ENCODE data around the gene SPATA1. TPM values are rescaled to one million over a fixed set of nuclear protein-coding genes. Genes with fewer than 3 reads are reported as not detected.
A peak's percentile ranks its signal among the peaks of the same experiment; 100 is the strongest.

The SPATA1 gene
- total and polyA plus RNA-seq, 9 of the 15 experiments (the other 6 are each of a cell fraction or from before 2014, with no cell fraction given) = 0.79 to 2.9 (median 1.5) TPM

DNA sequence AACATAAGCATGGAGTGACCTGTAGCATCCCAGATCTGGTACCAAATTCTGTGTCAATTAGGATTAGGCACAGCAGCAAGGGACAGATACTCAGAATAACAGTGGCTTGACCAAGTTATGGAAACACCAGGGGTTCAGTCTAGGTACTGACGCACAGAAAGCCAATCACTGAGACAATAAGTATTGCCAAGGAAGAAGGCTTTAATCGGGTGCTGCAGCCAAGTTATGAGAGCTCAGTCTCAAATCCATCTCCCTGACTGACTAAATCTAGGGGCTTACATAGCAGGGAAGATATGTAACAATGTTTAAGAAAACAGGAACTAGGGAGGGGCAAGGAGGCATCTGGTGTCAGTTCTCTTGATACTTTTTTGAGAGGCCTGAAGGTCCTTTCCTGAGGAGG is 107.7 kb downstream of the SPATA1 start (continued):
- TF ChIP-seq, protein P1, sequence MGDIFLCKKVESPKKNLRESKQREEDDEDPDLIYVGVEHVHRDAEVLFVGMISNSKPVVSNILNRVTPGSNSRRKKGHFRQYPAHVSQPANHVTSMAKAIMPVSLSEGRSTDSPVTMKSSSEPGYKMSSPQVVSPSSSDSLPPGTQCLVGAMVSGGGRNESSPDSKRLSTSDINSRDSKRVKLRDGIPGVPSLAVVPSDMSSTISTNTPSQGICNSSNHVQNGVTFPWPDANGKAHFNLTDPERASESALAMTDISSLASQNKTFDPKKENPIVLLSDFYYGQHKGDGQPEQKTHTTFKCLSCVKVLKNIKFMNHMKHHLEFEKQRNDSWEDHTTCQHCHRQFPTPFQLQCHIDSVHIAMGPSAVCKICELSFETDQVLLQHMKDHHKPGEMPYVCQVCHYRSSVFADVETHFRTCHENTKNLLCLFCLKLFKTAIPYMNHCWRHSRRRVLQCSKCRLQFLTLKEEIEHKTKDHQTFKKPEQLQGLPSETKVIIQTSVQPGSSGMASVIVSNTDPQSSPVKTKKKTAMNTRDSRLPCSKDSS (IDR thresholded peaks at IDR 0.05; ENCODE audit: low read depth, partially characterized antibody) = peak; percentile 32
- peak in 1 of 2 experiments; percentile 93; a peak in 2 of 3 replicates for TF ChIP-seq CBX3 (IDR thresholded peaks at IDR 0.05; ENCODE audit: borderline replicate concordance in 1 of 2, low read length in 2 of 2)
- no peak for TF ChIP-seq SETDB1 (IDR thresholded peaks at IDR 0.05; ENCODE audit: low read length)
- no peak for TF ChIP-seq FOXP1 (CRISPR knock-in tag; IDR thresholded peaks at IDR 0.05)
- TF ChIP-seq DMBX1 (CRISPR knock-in tag; IDR thresholded peaks at IDR 0.05; ENCODE audit: borderline replicate concordance) = no peak
- TF ChIP-seq, protein P2, sequence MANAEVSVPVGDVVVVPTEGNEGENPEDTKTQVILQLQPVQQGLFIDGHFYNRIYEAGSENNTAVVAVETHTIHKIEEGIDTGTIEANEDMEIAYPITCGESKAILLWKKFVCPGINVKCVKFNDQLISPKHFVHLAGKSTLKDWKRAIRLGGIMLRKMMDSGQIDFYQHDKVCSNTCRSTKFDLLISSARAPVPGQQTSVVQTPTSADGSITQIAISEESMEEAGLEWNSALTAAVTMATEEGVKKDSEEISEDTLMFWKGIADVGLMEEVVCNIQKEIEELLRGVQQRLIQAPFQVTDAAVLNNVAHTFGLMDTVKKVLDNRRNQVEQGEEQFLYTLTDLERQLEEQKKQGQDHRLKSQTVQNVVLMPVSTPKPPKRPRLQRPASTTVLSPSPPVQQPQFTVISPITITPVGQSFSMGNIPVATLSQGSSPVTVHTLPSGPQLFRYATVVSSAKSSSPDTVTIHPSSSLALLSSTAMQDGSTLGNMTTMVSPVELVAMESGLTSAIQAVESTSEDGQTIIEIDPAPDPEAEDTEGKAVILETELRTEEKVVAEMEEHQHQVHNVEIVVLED (CRISPR knock-in tag; IDR thresholded peaks at IDR 0.05) = no peak
- TF ChIP-seq ZNF589 (CRISPR knock-in tag; IDR thresholded peaks at IDR 0.05; ENCODE audit: low read depth) = no peak
- no peak for TF ChIP-seq MBD2 (IDR thresholded peaks at IDR 0.05; ENCODE audit: borderline replicate concordance, low read depth)
- TF ChIP-seq, protein P3, sequence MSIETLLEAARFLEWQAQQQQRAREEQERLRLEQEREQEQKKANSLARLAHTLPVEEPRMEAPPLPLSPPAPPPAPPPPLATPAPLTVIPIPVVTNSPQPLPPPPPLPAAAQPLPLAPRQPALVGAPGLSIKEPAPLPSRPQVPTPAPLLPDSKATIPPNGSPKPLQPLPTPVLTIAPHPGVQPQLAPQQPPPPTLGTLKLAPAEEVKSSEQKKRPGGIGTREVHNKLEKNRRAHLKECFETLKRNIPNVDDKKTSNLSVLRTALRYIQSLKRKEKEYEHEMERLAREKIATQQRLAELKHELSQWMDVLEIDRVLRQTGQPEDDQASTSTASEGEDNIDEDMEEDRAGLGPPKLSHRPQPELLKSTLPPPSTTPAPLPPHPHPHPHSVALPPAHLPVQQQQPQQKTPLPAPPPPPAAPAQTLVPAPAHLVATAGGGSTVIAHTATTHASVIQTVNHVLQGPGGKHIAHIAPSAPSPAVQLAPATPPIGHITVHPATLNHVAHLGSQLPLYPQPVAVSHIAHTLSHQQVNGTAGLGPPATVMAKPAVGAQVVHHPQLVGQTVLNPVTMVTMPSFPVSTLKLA (conservative IDR thresholded peaks at IDR 0.05) = no peak
- no peak for TF ChIP-seq ZNF140 (CRISPR knock-in tag; IDR thresholded peaks at IDR 0.05)
- 0 out of 2 replicates have a peak, but pooled peaks have one; percentile 27 for TF ChIP-seq XRCC3 (IDR thresholded peaks at IDR 0.05)
- TF ChIP-seq, protein P4, sequence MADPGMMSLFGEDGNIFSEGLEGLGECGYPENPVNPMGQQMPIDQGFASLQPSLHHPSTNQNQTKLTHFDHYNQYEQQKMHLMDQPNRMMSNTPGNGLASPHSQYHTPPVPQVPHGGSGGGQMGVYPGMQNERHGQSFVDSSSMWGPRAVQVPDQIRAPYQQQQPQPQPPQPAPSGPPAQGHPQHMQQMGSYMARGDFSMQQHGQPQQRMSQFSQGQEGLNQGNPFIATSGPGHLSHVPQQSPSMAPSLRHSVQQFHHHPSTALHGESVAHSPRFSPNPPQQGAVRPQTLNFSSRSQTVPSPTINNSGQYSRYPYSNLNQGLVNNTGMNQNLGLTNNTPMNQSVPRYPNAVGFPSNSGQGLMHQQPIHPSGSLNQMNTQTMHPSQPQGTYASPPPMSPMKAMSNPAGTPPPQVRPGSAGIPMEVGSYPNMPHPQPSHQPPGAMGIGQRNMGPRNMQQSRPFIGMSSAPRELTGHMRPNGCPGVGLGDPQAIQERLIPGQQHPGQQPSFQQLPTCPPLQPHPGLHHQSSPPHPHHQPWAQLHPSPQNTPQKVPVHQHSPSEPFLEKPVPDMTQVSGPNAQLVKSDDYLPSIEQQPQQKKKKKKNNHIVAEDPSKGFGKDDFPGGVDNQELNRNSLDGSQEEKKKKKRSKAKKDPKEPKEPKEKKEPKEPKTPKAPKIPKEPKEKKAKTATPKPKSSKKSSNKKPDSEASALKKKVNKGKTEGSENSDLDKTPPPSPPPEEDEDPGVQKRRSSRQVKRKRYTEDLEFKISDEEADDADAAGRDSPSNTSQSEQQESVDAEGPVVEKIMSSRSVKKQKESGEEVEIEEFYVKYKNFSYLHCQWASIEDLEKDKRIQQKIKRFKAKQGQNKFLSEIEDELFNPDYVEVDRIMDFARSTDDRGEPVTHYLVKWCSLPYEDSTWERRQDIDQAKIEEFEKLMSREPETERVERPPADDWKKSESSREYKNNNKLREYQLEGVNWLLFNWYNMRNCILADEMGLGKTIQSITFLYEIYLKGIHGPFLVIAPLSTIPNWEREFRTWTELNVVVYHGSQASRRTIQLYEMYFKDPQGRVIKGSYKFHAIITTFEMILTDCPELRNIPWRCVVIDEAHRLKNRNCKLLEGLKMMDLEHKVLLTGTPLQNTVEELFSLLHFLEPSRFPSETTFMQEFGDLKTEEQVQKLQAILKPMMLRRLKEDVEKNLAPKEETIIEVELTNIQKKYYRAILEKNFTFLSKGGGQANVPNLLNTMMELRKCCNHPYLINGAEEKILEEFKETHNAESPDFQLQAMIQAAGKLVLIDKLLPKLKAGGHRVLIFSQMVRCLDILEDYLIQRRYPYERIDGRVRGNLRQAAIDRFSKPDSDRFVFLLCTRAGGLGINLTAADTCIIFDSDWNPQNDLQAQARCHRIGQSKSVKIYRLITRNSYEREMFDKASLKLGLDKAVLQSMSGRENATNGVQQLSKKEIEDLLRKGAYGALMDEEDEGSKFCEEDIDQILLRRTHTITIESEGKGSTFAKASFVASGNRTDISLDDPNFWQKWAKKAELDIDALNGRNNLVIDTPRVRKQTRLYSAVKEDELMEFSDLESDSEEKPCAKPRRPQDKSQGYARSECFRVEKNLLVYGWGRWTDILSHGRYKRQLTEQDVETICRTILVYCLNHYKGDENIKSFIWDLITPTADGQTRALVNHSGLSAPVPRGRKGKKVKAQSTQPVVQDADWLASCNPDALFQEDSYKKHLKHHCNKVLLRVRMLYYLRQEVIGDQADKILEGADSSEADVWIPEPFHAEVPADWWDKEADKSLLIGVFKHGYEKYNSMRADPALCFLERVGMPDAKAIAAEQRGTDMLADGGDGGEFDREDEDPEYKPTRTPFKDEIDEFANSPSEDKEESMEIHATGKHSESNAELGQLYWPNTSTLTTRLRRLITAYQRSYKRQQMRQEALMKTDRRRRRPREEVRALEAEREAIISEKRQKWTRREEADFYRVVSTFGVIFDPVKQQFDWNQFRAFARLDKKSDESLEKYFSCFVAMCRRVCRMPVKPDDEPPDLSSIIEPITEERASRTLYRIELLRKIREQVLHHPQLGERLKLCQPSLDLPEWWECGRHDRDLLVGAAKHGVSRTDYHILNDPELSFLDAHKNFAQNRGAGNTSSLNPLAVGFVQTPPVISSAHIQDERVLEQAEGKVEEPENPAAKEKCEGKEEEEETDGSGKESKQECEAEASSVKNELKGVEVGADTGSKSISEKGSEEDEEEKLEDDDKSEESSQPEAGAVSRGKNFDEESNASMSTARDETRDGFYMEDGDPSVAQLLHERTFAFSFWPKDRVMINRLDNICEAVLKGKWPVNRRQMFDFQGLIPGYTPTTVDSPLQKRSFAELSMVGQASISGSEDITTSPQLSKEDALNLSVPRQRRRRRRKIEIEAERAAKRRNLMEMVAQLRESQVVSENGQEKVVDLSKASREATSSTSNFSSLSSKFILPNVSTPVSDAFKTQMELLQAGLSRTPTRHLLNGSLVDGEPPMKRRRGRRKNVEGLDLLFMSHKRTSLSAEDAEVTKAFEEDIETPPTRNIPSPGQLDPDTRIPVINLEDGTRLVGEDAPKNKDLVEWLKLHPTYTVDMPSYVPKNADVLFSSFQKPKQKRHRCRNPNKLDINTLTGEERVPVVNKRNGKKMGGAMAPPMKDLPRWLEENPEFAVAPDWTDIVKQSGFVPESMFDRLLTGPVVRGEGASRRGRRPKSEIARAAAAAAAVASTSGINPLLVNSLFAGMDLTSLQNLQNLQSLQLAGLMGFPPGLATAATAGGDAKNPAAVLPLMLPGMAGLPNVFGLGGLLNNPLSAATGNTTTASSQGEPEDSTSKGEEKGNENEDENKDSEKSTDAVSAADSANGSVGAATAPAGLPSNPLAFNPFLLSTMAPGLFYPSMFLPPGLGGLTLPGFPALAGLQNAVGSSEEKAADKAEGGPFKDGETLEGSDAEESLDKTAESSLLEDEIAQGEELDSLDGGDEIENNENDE (IDR thresholded peaks at IDR 0.05; ENCODE audit: low read depth, low read length) = no peak
